ENCODE data around the gene PDIA5. TPM values are rescaled to one million over a fixed set of nuclear protein-coding genes. Genes with fewer than 3 reads are reported as not detected.

Gene PDIA5
- total and polyA plus RNA-seq, 2 donors (not counting 1 experiment from before 2014, with no cell fraction given), result 2.6 to 3.8 TPM

- Mint-ChIP-seq H3K9me3 (ENCODE audit: insufficient read depth) (no peaks in the 10 kb centered on the region), H3K4me1 (no peaks in the 10 kb centered on the region), H3K4me3 (no peak overlapping the region), H3K27me3 (peaks cover 54% of the 10 kb centered on the region), H3K27ac (no peak overlapping the region)
- Histone ChIP-seq H3K79me2 (ENCODE audit: control insufficient read depth, insufficient read depth, low read length) (no peaks in the 10 kb centered on the region), H3K9me3 (ENCODE audit: control extremely low read depth in 1 of 3, control insufficient read depth in 2 of 3, insufficient read depth in 1 of 3, low read length in 2 of 3) (no peaks in the 10 kb centered on the region), H3K36me3 (replicated peaks in 1 of 2; ENCODE audit: control extremely low read depth in 1 of 2, control insufficient read depth in 1 of 2, extremely low read depth in 1 of 2, insufficient read depth in 2 of 2, low read length in 1 of 2) (no peaks in the 10 kb centered on the region), H4K20me1 (ENCODE audit: control insufficient read depth, insufficient read depth, low read length, poor library complexity, severe bottlenecking) (no peaks in the 10 kb centered on the region), H3K4me2 (replicated peaks; ENCODE audit: low read depth, low read length, poor library complexity, severe bottlenecking) (no peak overlapping the region), H3K27me3 (replicated peaks in 1 of 4; ENCODE audit: control extremely low read depth in 1 of 4, control insufficient read depth in 3 of 4, insufficient read depth in 4 of 4, low read length in 3 of 4) (peaks cover 0 to 13% (median 5%) of the 10 kb centered on the region in 4 experiments), H3K4me1 (ENCODE audit: control insufficient read depth in 2 of 2, insufficient read depth in 2 of 2, low read length in 2 of 2) (no peaks in the 10 kb centered on the region), H3K9ac (ENCODE audit: low read length) (no peak overlapping the region), H2AFZ (ENCODE audit: insufficient read depth, low read depth, low read length, poor library complexity, severe bottlenecking) (no peak overlapping the region), H3K27ac (ENCODE audit: low read length in 2 of 2) (no peak overlapping the region), H3K4me3 (ENCODE audit: control extremely low read depth in 1 of 5, extremely low read depth in 1 of 5, insufficient read depth in 1 of 5, low read depth in 2 of 5, low read length in 4 of 5) (no peak overlapping the region)
- DNase-seq (no peak), ATAC-seq (ENCODE audit: low read depth) (no peak)
- POLR2A ChIA-PET, result no interaction called here
- CTCF ChIA-PET, result interaction anchor here (3.0 kb wide), 1 partner anchor 11 kb away, joined by 14 read pairs; the partner anchor contains the start of gene SEMA5B
- intact Hi-C loops (cut with micrococcal nuclease), result no loop called here
- 80% methylated on average over 2 of the region's 3 CpGs for WGBS (ENCODE audit: insufficient coverage)
- TF ChIP-seq CTCF (IDR thresholded peaks at IDR 0.05) (no peak), EZH2 (IDR thresholded peaks at IDR 0.05; ENCODE audit: borderline replicate concordance, insufficient read depth, low read depth, low read length, poor library complexity, severe bottlenecking) (no peak)
These were observed 27.6 kb upstream of the PDIA5 start for GRCh38 chr3:123039178-123039577.

GRCh38 chr3:123042413-123042812 is 24.4 kb upstream of the PDIA5 start:
- ChIA-PET POLR2A (no interaction called here), CTCF (no interaction called here)
- Mint-ChIP-seq H3K27me3 (peaks cover 35% of the 10 kb centered on the region), H3K27ac (no peak overlapping the region), H3K4me1 (no peaks in the 10 kb centered on the region), H3K4me3 (no peak overlapping the region), H3K9me3 (ENCODE audit: insufficient read depth) (no peaks in the 10 kb centered on the region)
- Histone ChIP-seq H3K79me2 (ENCODE audit: control insufficient read depth, insufficient read depth, low read length) (no peaks in the 10 kb centered on the region), H3K27me3 (replicated peaks in 1 of 4; ENCODE audit: control extremely low read depth in 1 of 4, control insufficient read depth in 3 of 4, insufficient read depth in 4 of 4, low read length in 3 of 4) (peaks cover 0 to 4% (median 1%) of the 10 kb centered on the region in 4 experiments), H3K4me2 (replicated peaks; ENCODE audit: low read depth, low read length, poor library complexity, severe bottlenecking) (no peak overlapping the region), H3K4me3 (ENCODE audit: control extremely low read depth in 1 of 5, extremely low read depth in 1 of 5, insufficient read depth in 1 of 5, low read depth in 2 of 5, low read length in 4 of 5) (no peak overlapping the region), H3K9me3 (ENCODE audit: control extremely low read depth in 1 of 3, control insufficient read depth in 2 of 3, insufficient read depth in 1 of 3, low read length in 2 of 3) (no peaks in the 10 kb centered on the region), H3K27ac (ENCODE audit: low read length in 2 of 2) (no peak overlapping the region), H4K20me1 (ENCODE audit: control insufficient read depth, insufficient read depth, low read length, poor library complexity, severe bottlenecking) (no peaks in the 10 kb centered on the region), H3K9ac (ENCODE audit: low read length) (no peak overlapping the region), H3K36me3 (replicated peaks in 1 of 2; ENCODE audit: control extremely low read depth in 1 of 2, control insufficient read depth in 1 of 2, extremely low read depth in 1 of 2, insufficient read depth in 2 of 2, low read length in 1 of 2) (no peaks in the 10 kb centered on the region), H3K4me1 (ENCODE audit: control insufficient read depth in 2 of 2, insufficient read depth in 2 of 2, low read length in 2 of 2) (no peaks in the 10 kb centered on the region), H2AFZ (ENCODE audit: insufficient read depth, low read depth, low read length, poor library complexity, severe bottlenecking) (no peak overlapping the region)
- no peak for TF ChIP-seq CTCF (IDR thresholded peaks at IDR 0.05)
- no peak for TF ChIP-seq EZH2 (IDR thresholded peaks at IDR 0.05; ENCODE audit: borderline replicate concordance, insufficient read depth, low read depth, low read length, poor library complexity, severe bottlenecking)
- DNase-seq (no peak), ATAC-seq (ENCODE audit: low read depth) (no peak)
- intact Hi-C loops (cut with micrococcal nuclease), result no loop called here
- WGBS (ENCODE audit: insufficient coverage), result 100% methylated on average over 2 of the region's 6 CpGs
